HepG2 (cell line): ENCODE measurements around the gene SYT7. TPM values are rescaled to one million over a fixed set of nuclear protein-coding genes. Genes with fewer than 3 reads are reported as not detected.

ENCODE experiments used
- ARID4A ChIP-seq: sonication (generic); formaldehyde crosslinking; IDR thresholded peaks from 2 replicates; pipeline ENCODE4 v1.5.0; 2020; ENCODE audit warnings: mild to moderate bottlenecking, missing genetic modification reagents, borderline replicate concordance
- ATF1 ChIP-seq: IDR thresholded peaks from 2 replicates; pipeline ENCODE4 v1.6.1; 2016; ENCODE audit warnings: mild to moderate bottlenecking, control low read depth
- BCLAF1 ChIP-seq: fragments of 450-650 bp; IDR thresholded peaks from 2 replicates; pipeline ENCODE4 v1.6.1; 2017; ENCODE audit warnings: mild to moderate bottlenecking
- KDM5B ChIP-seq: sonication (generic); formaldehyde crosslinking; IDR thresholded peaks from 2 replicates; pipeline ENCODE4 v1.4.0; 2020; ENCODE audit warnings: missing genetic modification reagents, mild to moderate bottlenecking, borderline replicate concordance
- MBNL3 ChIP-seq: fragments of 250-450 bp; sonication (Bioruptor Pico); conservative IDR thresholded peaks from 2 replicates; pipeline ENCODE4 v1.8.0; 2022; ENCODE audit warnings: mild to moderate bottlenecking, inconsistent platforms
- NFATC3 ChIP-seq: sonication (generic); formaldehyde crosslinking; IDR thresholded peaks from 2 replicates; pipeline ENCODE4 v1.5.1; 2020; ENCODE audit warnings: mild to moderate bottlenecking, missing genetic modification reagents
- NFE2L1 ChIP-seq: sonication (generic); formaldehyde crosslinking; IDR thresholded peaks from 2 replicates; pipeline ENCODE4 v1.4.0; 2020; ENCODE audit warnings: missing genetic modification reagents, mild to moderate bottlenecking, borderline replicate concordance
- ZNF143 ChIP-seq: sonication (generic); formaldehyde crosslinking; IDR thresholded peaks from 2 replicates; pipeline ENCODE4 v1.4.0; 2020; ENCODE audit warnings: missing genetic modification reagents
- ZNF407 ChIP-seq: sonication (generic); formaldehyde crosslinking; IDR thresholded peaks from one replicate; pipeline ENCODE4 v1.5.1; 2020; ENCODE audit warnings: mild to moderate bottlenecking, missing genetic modification reagents; ENCODE audit errors: not compliant biosample characterization
- ZNF644 ChIP-seq: IDR thresholded peaks from 2 replicates; pipeline ENCODE4 v1.6.1; 2016; ENCODE audit warnings: low read depth
- ZNF83 ChIP-seq: sonication (generic); formaldehyde crosslinking; IDR thresholded peaks from 2 replicates; pipeline ENCODE4 v1.4.0; 2020; ENCODE audit warnings: missing genetic modification reagents, mild to moderate bottlenecking, borderline replicate concordance
- polyA plus RNA-seq, 8 experiments: library from polyadenylated mRNA; depleted of rRNA in 3 of 8; stranded (reverse) in 7 of 8; unstranded in 1 of 8; fragments of >200 nt; fragmentation: Illumina TruSeq in 4 of 8; extraction: Trizol in 4 of 8; gene quantifications; 2 replicates each; pipeline versions ENCODE4 v1.2.1 to v1.2.3, GENCODE V29; 2011 to 2016; ENCODE audit warnings: low read depth in 4 of 8, missing spikeins in 1 of 8, mixed read lengths in 1 of 8; ENCODE audit not compliant: insufficient read depth in 1 of 8
- total RNA-seq, 5 experiments: library from RNA; depleted of rRNA; stranded (reverse); fragments of >200 nt; fragmentation: Illumina TruSeq; extraction: Trizol; gene quantifications; 2 replicates each; pipeline ENCODE4 v1.2.3, GENCODE V29; 2016; ENCODE audit warnings: low read depth in 1 of 5

SYT7 gene
- total and polyA plus RNA-seq, 2 of the 13 experiments (the other 11 are each of a cell fraction or from before 2014, with no cell fraction given), result 1.4 to 4.4 TPM

GRCh38 chr11:61581030-61581928 is at the start of gene SYT7 (continued):
- TF ChIP-seq ARID4A (no peak), NFATC3 (CRISPR knock-in tag) (no peak), BCLAF1 (no peak), NFE2L1 (no peak), ZNF644 (no peak), KDM5B (CRISPR knock-in tag) (peak; percentile 46; the same call in 1 of the 2 replicates), ZNF407 (no peak), ZNF143 (CRISPR knock-in tag) (no peak), ATF1 (CRISPR knock-in tag) (no peak), ZNF83 (CRISPR knock-in tag) (no peak), MBNL3 (CRISPR knock-in tag) (no peak)
